ENCODE measurements around the gene RBM5. TPM values are rescaled to one million over a fixed set of nuclear protein-coding genes. Genes with fewer than 3 reads are reported as not detected.

RBM5 gene
- total RNA-seq, 1 experiment from 2014 or later: 42.3 TPM

GRCh38 chr3:50167841-50168209, 79.1 kb downstream of the RBM5 start:
- in situ Hi-C loops (cut with HindIII; ENCODE audit: low pct_unique_long_range_greater_than_20kb, low sequenced_read_pairs): no loop called here
- no peak for DNase-seq (ENCODE audit: low read depth)

- in situ Hi-C loops (cut with HindIII; ENCODE audit: low pct_unique_long_range_greater_than_20kb, low sequenced_read_pairs): no loop called here
- no peak for DNase-seq (ENCODE audit: low read depth)
Measured at GRCh38 chr3:50168388-50168787, 79.7 kb downstream of the RBM5 start.

Other genes with a start within 250 kb of the RBM5 start
- 7.0 and 16.5 TPM in 2 replicates for gene TRAIP, start 232.4 kb upstream of the RBM5 start, total RNA-seq (2014; rRNA removed; shearing (Covaris generic); ENCODE audit: low replicate concordance)
- not detected in 2 replicates for gene CAMKV, start 219.0 kb upstream of the RBM5 start, total RNA-seq (2014; rRNA removed; shearing (Covaris generic); ENCODE audit: low replicate concordance)
- not detected in 2 replicates for gene MST1R, start 185.0 kb upstream of the RBM5 start, total RNA-seq (2014; rRNA removed; shearing (Covaris generic); ENCODE audit: low replicate concordance)
- gene MON1A, start 159.1 kb upstream of the RBM5 start, total RNA-seq (2014; rRNA removed; shearing (Covaris generic); ENCODE audit: low replicate concordance): 5.6 and 20.9 TPM in 2 replicates
- gene RBM6, start 148.8 kb upstream of the RBM5 start, total RNA-seq (2014; rRNA removed; shearing (Covaris generic); ENCODE audit: low replicate concordance): 7.1 and 9.6 TPM in 2 replicates
- 33.5 and 36.1 TPM in 2 replicates for gene SEMA3F, start 66.4 kb downstream of the RBM5 start, total RNA-seq (2014; rRNA removed; shearing (Covaris generic); ENCODE audit: low replicate concordance)
- not detected in 2 replicates for gene GNAT1, start 102.7 kb downstream of the RBM5 start, total RNA-seq (2014; rRNA removed; shearing (Covaris generic); ENCODE audit: low replicate concordance)
- gene SLC38A3, start 116.4 kb downstream of the RBM5 start, total RNA-seq (2014; rRNA removed; shearing (Covaris generic); ENCODE audit: low replicate concordance): not detected in 2 replicates
- 100 and 121 TPM in 2 replicates for gene GNAI2, start 147.3 kb downstream of the RBM5 start, total RNA-seq (2014; rRNA removed; shearing (Covaris generic); ENCODE audit: low replicate concordance)
- gene SEMA3B, start 180.2 kb downstream of the RBM5 start, total RNA-seq (2014; rRNA removed; shearing (Covaris generic); ENCODE audit: low replicate concordance): 99.9 and 105 TPM in 2 replicates
- gene LSMEM2, start 190.2 kb downstream of the RBM5 start, total RNA-seq (2014; rRNA removed; shearing (Covaris generic); ENCODE audit: low replicate concordance): not detected in 2 replicates
- 69.5 and 114 TPM in 2 replicates for gene IFRD2, start 203.5 kb downstream of the RBM5 start, total RNA-seq (2014; rRNA removed; shearing (Covaris generic); ENCODE audit: low replicate concordance)
- gene HYAL3, start 210.5 kb downstream of the RBM5 start, total RNA-seq (2014; rRNA removed; shearing (Covaris generic); ENCODE audit: low replicate concordance): 2.8 and 3.1 TPM in 2 replicates
- gene NAA80, start 210.5 kb downstream of the RBM5 start, total RNA-seq (2014; rRNA removed; shearing (Covaris generic); ENCODE audit: low replicate concordance): 8.3 and 12.7 TPM in 2 replicates
- 1.2 TPM in 1 of 2 replicates, not detected in the other for gene HYAL1, start 214.7 kb downstream of the RBM5 start, total RNA-seq (2014; rRNA removed; shearing (Covaris generic); ENCODE audit: low replicate concordance)
- gene HYAL2, start 233.8 kb downstream of the RBM5 start, total RNA-seq (2014; rRNA removed; shearing (Covaris generic); ENCODE audit: low replicate concordance): 61.4 and 92.2 TPM in 2 replicates
- gene TUSC2, start 239.3 kb downstream of the RBM5 start, total RNA-seq (2014; rRNA removed; shearing (Covaris generic); ENCODE audit: low replicate concordance): 13.7 and 19.0 TPM in 2 replicates

All from Caki2 (cell line).